ENCODE results near the gene PTGER2.

Gene PTGER2

DNA sequence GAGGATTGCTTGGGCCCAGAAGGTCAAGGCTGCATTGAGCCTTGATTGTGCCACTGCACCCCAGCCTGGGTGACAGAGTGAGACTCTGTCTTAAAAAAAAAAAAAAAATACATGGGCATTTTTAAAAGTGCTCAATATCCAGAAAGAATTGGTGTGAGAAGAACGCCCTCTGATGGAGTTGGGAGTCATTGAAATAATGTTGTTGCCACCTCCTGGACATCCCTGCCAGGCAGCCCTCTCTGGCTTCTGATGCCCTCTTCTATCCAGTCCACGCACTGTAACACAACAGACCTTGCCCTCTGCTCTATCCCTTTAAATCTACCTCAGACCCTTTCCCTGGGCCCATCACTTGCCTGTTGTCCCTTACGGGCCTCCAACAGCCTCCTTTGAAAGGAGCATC, 41.7 kb upstream of the PTGER2 start:
- peaks cover 2 to 26% (median 26%) of the 10 kb centered on the region in 5 donors for H3K4me1 ChIP-seq (ENCODE audit: control insufficient read depth in 5 of 5, insufficient read depth in 5 of 5, low read length in 5 of 5)
- H3K4me3 ChIP-seq (ENCODE audit: low read depth in 1 of 5, low read length in 5 of 5): no peak overlapping the region
- H3K36me3 ChIP-seq (ENCODE audit: control insufficient read depth in 5 of 5, insufficient read depth in 5 of 5, low read length in 5 of 5): no peaks in the 10 kb centered on the region
- no peaks in the 10 kb centered on the region for H3K9me3 ChIP-seq (ENCODE audit: control insufficient read depth in 5 of 5, low read length in 5 of 5)
- H3K27ac ChIP-seq (ENCODE audit: low read depth, low read length): no peak overlapping the region
- H3K27me3 ChIP-seq (ENCODE audit: control insufficient read depth in 5 of 5, insufficient read depth in 4 of 5, low read length in 5 of 5): peaks cover 0 to 18% (median 14%) of the 10 kb centered on the region in 5 donors
- no peak overlapping the region for H3K9ac ChIP-seq (ENCODE audit: low read length in 5 of 5)

DNA sequence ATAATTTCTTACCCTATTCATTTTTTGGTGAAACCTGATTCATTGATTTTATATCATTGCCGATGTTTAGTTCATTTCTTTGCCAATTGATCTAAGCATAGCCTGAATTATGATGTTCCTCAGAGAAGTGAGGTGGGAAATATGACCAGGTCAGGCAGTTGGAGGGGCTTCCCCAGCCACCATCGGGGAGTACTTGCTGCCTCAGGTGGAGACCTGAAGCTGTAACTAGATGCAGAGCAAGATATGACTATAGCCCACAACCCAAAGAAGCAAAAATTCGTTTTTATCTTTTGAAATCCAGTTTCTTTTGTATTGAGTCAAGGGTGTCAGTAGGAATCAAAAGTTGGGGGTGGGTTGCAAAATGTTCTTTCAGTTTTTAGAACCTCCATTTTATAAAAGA, 38.7 kb upstream of the PTGER2 start:
- Histone ChIP-seq H3K9ac (ENCODE audit: low read length in 5 of 5) (no peak overlapping the region), H3K4me3 (ENCODE audit: low read depth in 1 of 5, low read length in 5 of 5) (no peak overlapping the region), H3K27ac (ENCODE audit: low read depth, low read length) (no peak overlapping the region), H3K36me3 (ENCODE audit: control insufficient read depth in 5 of 5, insufficient read depth in 5 of 5, low read length in 5 of 5) (no peaks in the 10 kb centered on the region), H3K4me1 (ENCODE audit: control insufficient read depth in 5 of 5, insufficient read depth in 5 of 5, low read length in 5 of 5) (peaks cover 0 to 4% (median 0%) of the 10 kb centered on the region in 5 donors), H3K27me3 (ENCODE audit: control insufficient read depth in 5 of 5, insufficient read depth in 4 of 5, low read length in 5 of 5) (no peaks in the 10 kb centered on the region), H3K9me3 (ENCODE audit: control insufficient read depth in 5 of 5, low read length in 5 of 5) (no peaks in the 10 kb centered on the region)

DNA sequence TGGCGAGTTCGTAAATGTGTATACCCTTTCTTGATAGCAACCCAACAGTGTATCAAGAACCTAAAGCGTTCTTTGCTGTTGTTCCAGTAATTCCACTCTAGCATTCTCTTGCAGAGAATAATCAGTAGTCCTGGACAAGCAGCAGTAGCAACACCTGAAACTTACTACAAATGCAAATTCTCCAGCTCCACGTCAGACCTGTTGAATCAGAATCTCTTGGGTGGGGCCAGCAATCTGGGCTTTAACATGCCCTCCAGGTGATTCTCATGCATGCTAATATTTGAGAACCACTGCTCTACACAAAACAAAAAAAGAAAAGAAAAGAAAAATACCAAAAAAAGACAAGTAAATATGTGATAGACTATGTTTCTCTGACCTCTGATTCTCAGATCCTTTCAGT, 36.6 kb upstream of the PTGER2 start:
- H3K27me3 ChIP-seq (ENCODE audit: control insufficient read depth in 5 of 5, insufficient read depth in 4 of 5, low read length in 5 of 5): no peaks in the 10 kb centered on the region
- H3K9me3 ChIP-seq (ENCODE audit: control insufficient read depth in 5 of 5, low read length in 5 of 5): no peaks in the 10 kb centered on the region
- H3K9ac ChIP-seq (ENCODE audit: low read length in 5 of 5): no peak overlapping the region
- H3K36me3 ChIP-seq (ENCODE audit: control insufficient read depth in 5 of 5, insufficient read depth in 5 of 5, low read length in 5 of 5): no peaks in the 10 kb centered on the region
- H3K27ac ChIP-seq (ENCODE audit: low read depth, low read length): no peak overlapping the region
- H3K4me1 ChIP-seq (ENCODE audit: control insufficient read depth in 5 of 5, insufficient read depth in 5 of 5, low read length in 5 of 5): peaks cover 0 to 4% (median 0%) of the 10 kb centered on the region in 5 donors
- no peak overlapping the region for H3K4me3 ChIP-seq (ENCODE audit: low read depth in 1 of 5, low read length in 5 of 5)

DNA sequence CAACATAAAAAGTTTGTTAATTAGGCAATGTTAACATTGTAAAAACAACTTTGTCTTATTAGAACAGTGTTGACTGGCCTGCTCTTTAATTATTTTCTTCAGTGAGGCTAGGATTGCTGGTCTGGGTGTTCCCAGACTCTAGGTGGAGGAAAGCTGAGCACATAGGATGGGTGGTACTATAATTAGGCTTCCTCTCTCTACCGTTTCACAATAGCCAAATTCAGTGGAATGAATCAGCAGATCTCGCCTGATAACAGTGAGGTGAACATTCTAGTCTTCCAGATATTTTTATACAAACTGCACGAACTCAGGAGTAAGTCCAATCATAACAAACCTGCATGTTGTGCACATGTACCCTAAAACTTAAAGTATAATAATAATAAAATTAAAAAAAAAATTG, 34.7 kb upstream of the PTGER2 start:
- Histone ChIP-seq H3K4me3 (ENCODE audit: low read depth in 1 of 5, low read length in 5 of 5) (no peak overlapping the region), H3K9ac (ENCODE audit: low read length in 5 of 5) (no peak overlapping the region), H3K36me3 (ENCODE audit: control insufficient read depth in 5 of 5, insufficient read depth in 5 of 5, low read length in 5 of 5) (no peaks in the 10 kb centered on the region), H3K27me3 (ENCODE audit: control insufficient read depth in 5 of 5, insufficient read depth in 4 of 5, low read length in 5 of 5) (no peaks in the 10 kb centered on the region), H3K9me3 (ENCODE audit: control insufficient read depth in 5 of 5, low read length in 5 of 5) (no peaks in the 10 kb centered on the region), H3K4me1 (ENCODE audit: control insufficient read depth in 5 of 5, insufficient read depth in 5 of 5, low read length in 5 of 5) (peaks cover 0 to 4% (median 0%) of the 10 kb centered on the region in 5 donors), H3K27ac (ENCODE audit: low read depth, low read length) (no peak overlapping the region)

DNA sequence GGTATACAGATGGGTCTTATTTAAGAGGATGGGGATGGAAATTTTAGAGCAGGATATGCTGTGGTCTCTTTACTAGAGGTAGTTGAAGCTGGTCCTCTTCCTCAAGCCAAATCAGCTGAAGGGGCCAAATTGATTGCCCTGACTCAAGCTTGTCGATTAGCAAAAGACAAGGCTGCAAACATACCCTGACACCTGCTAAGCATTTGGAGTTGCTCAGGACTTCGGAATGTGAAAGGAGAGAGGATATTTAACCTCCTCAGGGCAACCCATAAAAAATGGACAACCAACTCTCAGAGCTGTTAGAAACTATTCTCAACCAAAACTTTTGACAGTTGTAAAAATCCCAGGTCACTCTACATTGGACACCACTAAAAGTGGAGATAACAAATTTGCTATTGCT, 31.0 kb upstream of the PTGER2 start:
- Histone ChIP-seq H3K9me3 (ENCODE audit: control insufficient read depth in 5 of 5, low read length in 5 of 5) (no peaks in the 10 kb centered on the region), H3K4me3 (ENCODE audit: low read depth in 1 of 5, low read length in 5 of 5) (no peak overlapping the region), H3K4me1 (ENCODE audit: control insufficient read depth in 5 of 5, insufficient read depth in 5 of 5, low read length in 5 of 5) (peaks cover 0 to 4% (median 0%) of the 10 kb centered on the region in 5 donors), H3K27me3 (ENCODE audit: control insufficient read depth in 5 of 5, insufficient read depth in 4 of 5, low read length in 5 of 5) (no peaks in the 10 kb centered on the region), H3K27ac (ENCODE audit: low read depth, low read length) (no peak overlapping the region), H3K36me3 (ENCODE audit: control insufficient read depth in 5 of 5, insufficient read depth in 5 of 5, low read length in 5 of 5) (no peaks in the 10 kb centered on the region), H3K9ac (ENCODE audit: low read length in 5 of 5) (no peak overlapping the region)

DNA sequence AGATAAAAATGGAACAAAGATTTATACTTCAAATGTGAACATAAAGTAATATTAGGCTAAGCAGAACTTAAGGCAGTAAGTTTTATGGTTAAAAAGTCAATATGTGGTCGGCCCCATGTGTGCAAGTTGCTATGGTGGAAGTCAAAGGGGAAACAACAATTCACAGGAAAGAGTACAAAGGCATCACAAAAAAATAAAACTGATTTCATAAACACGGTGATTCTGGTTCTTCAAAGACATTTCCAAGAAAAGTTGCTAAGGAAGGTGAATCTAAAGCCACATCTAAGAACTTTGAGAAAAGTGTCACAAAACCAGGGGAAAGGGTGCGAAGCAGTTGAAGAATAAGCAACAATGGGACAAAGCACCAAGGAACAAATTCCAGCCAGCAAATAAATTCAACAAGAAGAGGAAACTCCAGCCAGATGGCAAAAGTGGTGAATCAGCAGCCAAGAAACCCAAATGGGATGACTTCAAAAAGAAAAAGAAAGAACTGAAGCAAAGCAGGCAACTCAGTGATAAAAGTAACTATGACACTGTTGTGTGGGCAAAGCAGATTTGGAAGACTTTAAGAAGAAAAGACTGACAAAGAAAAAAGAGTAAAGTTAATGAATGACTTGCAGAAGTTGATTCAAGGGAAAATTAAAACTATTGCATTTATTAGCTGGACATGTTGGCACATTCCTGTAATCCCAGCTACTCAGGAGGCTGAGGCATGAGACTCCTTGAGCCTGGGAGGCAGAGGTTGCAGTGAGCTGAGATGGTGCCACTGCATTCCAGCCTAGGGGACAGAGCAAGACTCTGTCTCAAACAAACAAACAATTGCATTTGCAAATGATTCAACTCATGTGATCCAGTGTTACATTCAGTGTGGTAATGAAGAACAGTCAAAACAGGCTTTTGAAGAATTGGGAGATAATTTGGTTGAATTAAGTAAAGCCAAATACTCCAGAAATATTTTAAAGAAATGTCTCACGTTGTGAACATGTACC, 27.2 kb upstream of the PTGER2 start:
- H3K9ac ChIP-seq (ENCODE audit: low read length in 5 of 5): no peak overlapping the region
- H3K9me3 ChIP-seq (ENCODE audit: control insufficient read depth in 5 of 5, low read length in 5 of 5): peaks cover 0 to 2% (median 0%) of the 10 kb centered on the region in 5 donors
- no peaks in the 10 kb centered on the region for H3K4me1 ChIP-seq (ENCODE audit: control insufficient read depth in 5 of 5, insufficient read depth in 5 of 5, low read length in 5 of 5)
- no peaks in the 10 kb centered on the region for H3K36me3 ChIP-seq (ENCODE audit: control insufficient read depth in 5 of 5, insufficient read depth in 5 of 5, low read length in 5 of 5)
- H3K27me3 ChIP-seq (ENCODE audit: control insufficient read depth in 5 of 5, insufficient read depth in 4 of 5, low read length in 5 of 5): peaks cover 0 to 2% (median 0%) of the 10 kb centered on the region in 5 donors
- H3K27ac ChIP-seq (ENCODE audit: low read depth, low read length): no peak overlapping the region
- H3K4me3 ChIP-seq (ENCODE audit: low read depth in 1 of 5, low read length in 5 of 5): no peak overlapping the region

DNA sequence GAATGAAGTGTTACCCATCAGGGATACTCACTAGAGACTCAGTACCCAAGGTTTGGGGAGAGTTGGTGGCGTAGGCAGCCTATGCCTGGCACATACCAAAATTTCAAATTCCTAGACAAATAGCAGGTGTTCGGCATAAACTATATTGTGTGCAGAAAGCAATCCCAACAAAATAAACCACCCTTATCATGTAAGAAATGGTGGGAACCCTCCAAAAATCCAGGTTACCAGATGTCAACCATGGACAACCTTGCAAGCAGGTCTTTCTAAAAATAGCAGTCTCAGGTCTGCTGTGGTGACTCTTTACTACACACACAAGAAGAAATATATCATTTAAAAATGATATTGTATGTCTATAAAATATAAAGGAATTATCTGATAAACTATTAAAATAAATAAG, 17.7 kb upstream of the PTGER2 start:
- Histone ChIP-seq H3K36me3 (ENCODE audit: control insufficient read depth in 5 of 5, insufficient read depth in 5 of 5, low read length in 5 of 5) (no peaks in the 10 kb centered on the region), H3K27me3 (ENCODE audit: control insufficient read depth in 5 of 5, insufficient read depth in 4 of 5, low read length in 5 of 5) (no peaks in the 10 kb centered on the region), H3K27ac (ENCODE audit: low read depth, low read length) (no peak overlapping the region), H3K9ac (ENCODE audit: low read length in 5 of 5) (no peak overlapping the region), H3K4me1 (ENCODE audit: control insufficient read depth in 5 of 5, insufficient read depth in 5 of 5, low read length in 5 of 5) (no peaks in the 10 kb centered on the region), H3K4me3 (ENCODE audit: low read depth in 1 of 5, low read length in 5 of 5) (no peak overlapping the region), H3K9me3 (ENCODE audit: control insufficient read depth in 5 of 5, low read length in 5 of 5) (peaks cover 0 to 2% (median 0%) of the 10 kb centered on the region in 5 donors)

DNA sequence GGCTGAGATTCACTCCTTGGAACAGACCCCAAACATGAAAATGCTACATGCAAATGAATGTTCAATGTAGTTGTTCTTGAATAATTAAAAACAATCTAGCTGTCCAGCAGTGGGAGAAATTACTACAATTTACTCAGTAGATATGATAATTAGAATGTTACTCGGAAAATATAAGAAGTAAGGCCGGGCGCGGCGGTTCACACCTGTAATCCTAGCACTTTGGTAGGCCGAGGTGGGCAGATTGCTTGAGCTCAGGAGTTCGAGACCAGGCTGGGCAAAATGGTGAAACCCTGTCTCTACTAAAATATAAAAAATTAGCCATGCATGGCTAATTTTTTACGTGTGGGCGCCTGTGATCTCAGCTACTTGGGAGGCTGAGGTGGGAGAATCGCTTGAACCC, 15.3 kb upstream of the PTGER2 start:
- Histone ChIP-seq H3K4me3 (ENCODE audit: low read depth in 1 of 5, low read length in 5 of 5) (no peak overlapping the region), H3K4me1 (ENCODE audit: control insufficient read depth in 5 of 5, insufficient read depth in 5 of 5, low read length in 5 of 5) (no peaks in the 10 kb centered on the region), H3K36me3 (ENCODE audit: control insufficient read depth in 5 of 5, insufficient read depth in 5 of 5, low read length in 5 of 5) (no peaks in the 10 kb centered on the region), H3K9me3 (ENCODE audit: control insufficient read depth in 5 of 5, low read length in 5 of 5) (no peaks in the 10 kb centered on the region), H3K27me3 (ENCODE audit: control insufficient read depth in 5 of 5, insufficient read depth in 4 of 5, low read length in 5 of 5) (no peaks in the 10 kb centered on the region), H3K27ac (ENCODE audit: low read depth, low read length) (no peak overlapping the region), H3K9ac (ENCODE audit: low read length in 5 of 5) (no peak overlapping the region)

DNA sequence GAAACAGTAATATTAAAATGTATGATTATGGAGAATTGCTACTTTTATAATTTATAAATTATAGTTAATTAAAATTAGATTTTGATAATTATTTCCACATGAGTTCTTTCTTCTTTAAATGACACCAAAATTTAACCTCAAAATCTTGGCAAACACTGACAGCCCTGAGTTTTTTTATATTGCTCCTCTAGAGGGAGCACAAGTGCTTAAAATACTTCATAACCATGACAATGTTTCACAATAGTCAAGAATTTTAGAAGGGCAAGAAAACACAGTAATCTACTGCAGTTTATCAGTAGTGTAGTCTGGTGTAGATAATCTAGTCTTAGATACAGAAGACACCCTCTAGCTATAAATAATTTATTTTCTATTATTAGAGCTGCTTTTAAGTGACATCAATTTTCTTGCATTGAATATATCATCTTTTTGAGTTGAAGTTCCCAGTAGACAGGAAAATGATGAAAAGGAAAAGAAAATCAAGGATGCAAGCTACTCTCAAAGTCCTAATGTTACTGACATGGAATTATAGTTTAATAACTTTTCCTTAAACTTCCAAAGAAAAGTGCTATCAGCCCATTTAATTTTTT, 14.3 kb upstream of the PTGER2 start:
- no peaks in the 10 kb centered on the region for H3K4me1 ChIP-seq (ENCODE audit: control insufficient read depth in 5 of 5, insufficient read depth in 5 of 5, low read length in 5 of 5)
- H3K36me3 ChIP-seq (ENCODE audit: control insufficient read depth in 5 of 5, insufficient read depth in 5 of 5, low read length in 5 of 5): no peaks in the 10 kb centered on the region
- H3K27ac ChIP-seq (ENCODE audit: low read depth, low read length): no peak overlapping the region
- H3K9ac ChIP-seq (ENCODE audit: low read length in 5 of 5): no peak overlapping the region
- H3K27me3 ChIP-seq (ENCODE audit: control insufficient read depth in 5 of 5, insufficient read depth in 4 of 5, low read length in 5 of 5): no peaks in the 10 kb centered on the region
- H3K9me3 ChIP-seq (ENCODE audit: control insufficient read depth in 5 of 5, low read length in 5 of 5): no peaks in the 10 kb centered on the region
- no peak overlapping the region for H3K4me3 ChIP-seq (ENCODE audit: low read depth in 1 of 5, low read length in 5 of 5)

DNA sequence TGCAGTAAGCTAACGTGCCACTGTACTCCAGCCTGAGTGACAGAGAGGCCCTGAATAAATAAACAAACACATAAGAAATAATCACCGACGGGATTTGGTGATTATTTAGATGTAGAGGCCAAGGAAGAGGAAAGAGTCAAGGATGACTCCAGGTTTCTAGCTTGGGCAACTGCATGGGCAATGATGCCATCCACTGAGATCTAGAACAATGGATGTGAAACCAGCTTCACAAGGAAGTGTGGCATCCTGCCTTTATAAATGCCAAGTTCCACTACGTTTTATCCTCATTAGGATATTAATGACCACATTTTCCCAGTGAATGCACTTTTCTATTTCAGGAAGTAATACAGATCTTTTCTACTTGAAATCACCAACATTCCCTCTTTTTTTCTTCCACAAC, 10.9 kb upstream of the PTGER2 start:
- H3K4me3 ChIP-seq (ENCODE audit: low read depth in 1 of 5, low read length in 5 of 5): no peak overlapping the region
- no peaks in the 10 kb centered on the region for H3K9me3 ChIP-seq (ENCODE audit: control insufficient read depth in 5 of 5, low read length in 5 of 5)
- H3K9ac ChIP-seq (ENCODE audit: low read length in 5 of 5): no peak overlapping the region
- no peaks in the 10 kb centered on the region for H3K4me1 ChIP-seq (ENCODE audit: control insufficient read depth in 5 of 5, insufficient read depth in 5 of 5, low read length in 5 of 5)
- H3K27ac ChIP-seq (ENCODE audit: low read depth, low read length): no peak overlapping the region
- H3K27me3 ChIP-seq (ENCODE audit: control insufficient read depth in 5 of 5, insufficient read depth in 4 of 5, low read length in 5 of 5): no peaks in the 10 kb centered on the region
- H3K36me3 ChIP-seq (ENCODE audit: control insufficient read depth in 5 of 5, insufficient read depth in 5 of 5, low read length in 5 of 5): no peaks in the 10 kb centered on the region

Data from subcutaneous abdominal adipose tissue (tissue), 5 donors.